Psoas muscle (tissue), 8 donors: ENCODE data around the gene LAIR1. TPM values are rescaled to one million over a fixed set of nuclear protein-coding genes. Genes with fewer than 3 reads are reported as not detected.
"Not testable (repeated sequence)": the region's sequence is repeated elsewhere in the genome, so short reads cannot be mapped to it uniquely, and the experiment has no call there.

Source experiments
- ATAC-seq, 4 donors: fragments of 200-7000 bp; cut with Tn5 transposase; one replicate each; pipeline ENCODE4 v1.9.1; 2020; ENCODE audit warnings: moderate library complexity in 3 of 4, mild to moderate bottlenecking in 2 of 4
- DNase-seq, 2 donors: peaks; one replicate each; pipeline ENCODE4 v3.0.0-alpha.2; 2020
- H3K27ac ChIP-seq: fragments of 200-600 bp; one replicate; pipeline ENCODE4 v1.8.0; 2022
- H3K27me3 ChIP-seq, 3 donors: fragments of 200-600 bp in 1 of 3; one replicate each; pipeline versions ENCODE4 v1.6.1 to v1.8.0; 2013 to 2022; ENCODE audit warnings: low read length in 2 of 3, mild to moderate bottlenecking in 2 of 3, moderate library complexity in 1 of 3; ENCODE audit not compliant: insufficient read depth in 3 of 3
- H3K36me3 ChIP-seq, 2 donors: fragments of 200-600 bp in 1 of 2; one replicate each; pipeline versions ENCODE4 v1.6.1 to v1.8.0; 2013 to 2022; ENCODE audit warnings: low read depth in 1 of 2, mild to moderate bottlenecking in 1 of 2, moderate library complexity in 1 of 2; ENCODE audit not compliant: insufficient read depth in 1 of 2
- H3K4me1 ChIP-seq: fragments of 200-600 bp; one replicate; pipeline ENCODE4 v1.8.0; 2022
- H3K4me3 ChIP-seq: fragments of 200-600 bp; one replicate; pipeline ENCODE4 v1.8.0; 2022; ENCODE audit warnings: mild to moderate bottlenecking
- H3K9me3 ChIP-seq: fragments of 200-600 bp; one replicate; pipeline ENCODE4 v1.8.0; 2022
- CTCF ChIP-seq: fragments of 200-600 bp; IDR thresholded peaks from one replicate; pipeline ENCODE4 v1.8.0; 2022; ENCODE audit warnings: antibody characterized with exemption
- WGBS, 3 donors: extraction: QIAGEN DNeasy Blood & Tissue Kit; methylation state at CpG; one replicate each; pipeline versions ENCODE4 v1.1.6 to v1.1.7; 2013; 5-methylcytosine and 5-hydroxymethylcytosine counted together
- intact Hi-C, 2 donors: fragments of 100-400 bp; cut with DNase I; formaldehyde crosslinking; loops; one replicate each; pipeline versions ENCODE4 v1.11.0 to v1.14.2; 2022
- polyA plus RNA-seq, 3 donors: library from polyadenylated mRNA; stranded (reverse); fragments of 200-250 nt; gene quantifications; one replicate each; pipeline ENCODE4 v1.2.3, GENCODE V29; 2013
- total RNA-seq, 4 donors: library from RNA; stranded (reverse); fragmentation: NEBNext Ultra II Directional in 2 of 4; extraction: Animal tissue kit (Norgen Biotek cat#: 25700) in 2 of 4; gene quantifications; one replicate each; pipeline versions ENCODE4 v1.2.1 to v1.2.4, GENCODE V29; 2021 to 2023
- donor health status: healthy with polysubstance abuse.
- donor health status: DM: no; HTN: no; CAD: no; lungs with moderate emphysema.
- donor health status: Bipolar disorder and iron deficiency.
- donor health status: healthy.
- donor health status: DM: yes; HTN: yes; CAD: no.
- donor health status: DM: no; HTN: no; CAD: no.
- donor health status: DM: no; HTN: no; CAD: no.
- donor health status: DM: yes; HTN: yes; CAD: no.

Gene LAIR1
- total and polyA plus RNA-seq, 7 donors, result 0.93 to 6.2 (median 3.4) TPM

- H3K4me3 ChIP-seq, result no peak overlapping the region
- no peak for ATAC-seq
- no peaks in the 10 kb centered on the region for H3K4me1 ChIP-seq
- H3K27me3 ChIP-seq, result peaks cover 0 to 2% (median 0%) of the 10 kb centered on the region in 3 donors
- H3K36me3 ChIP-seq, result no peaks in the 10 kb centered on the region
- no peak for DNase-seq
- TF ChIP-seq CTCF, result peak; percentile 58
- H3K9me3 ChIP-seq, result no peaks in the 10 kb centered on the region
- WGBS, 3 donors, result 5 to 8% (median 8%) methylated on average over 4 of the region's 4 CpGs
- no peak overlapping the region for H3K27ac ChIP-seq
- intact Hi-C loops, result loop anchor here in 1 of 2 donors (5.0 kb wide), 1 partner anchor 62 kb away; no protein-coding TSS in a partner anchor
These were observed 39.5 kb downstream of the LAIR1 start for GRCh38 chr19:54325194-54325621.

DNA sequence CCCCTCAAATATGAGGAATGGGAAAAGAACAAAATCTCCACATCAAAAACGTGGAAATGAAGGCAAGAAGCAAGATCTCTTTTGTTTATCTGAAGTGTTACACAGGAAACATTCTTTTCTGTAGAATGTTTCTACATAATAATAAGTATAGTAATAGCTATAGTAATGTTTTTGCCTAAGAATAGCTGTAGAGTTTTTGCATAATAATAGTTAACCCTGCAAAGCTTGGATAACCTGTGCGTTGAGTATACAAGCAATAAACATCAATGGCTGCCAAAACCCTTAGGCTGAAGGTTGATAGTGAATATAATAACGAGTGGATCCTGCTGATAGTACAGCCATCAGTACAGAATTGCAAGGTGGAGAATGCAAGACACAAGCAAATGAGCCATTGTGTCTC, 40.7 kb downstream of the LAIR1 start:
- no peak for TF ChIP-seq CTCF
- no peak overlapping the region for H3K27ac ChIP-seq
- no peaks in the 10 kb centered on the region for H3K9me3 ChIP-seq
- intact Hi-C loops, result no loop called here
- DNase-seq, result no peak
- H3K4me1 ChIP-seq, result no peaks in the 10 kb centered on the region
- WGBS, 3 donors, result 8 to 18% (median 12%) methylated on average over 3 of the region's 3 CpGs
- peaks cover 0 to 6% (median 0%) of the 10 kb centered on the region in 3 donors for H3K27me3 ChIP-seq
- no peaks in the 10 kb centered on the region for H3K36me3 ChIP-seq
- no peak overlapping the region for H3K4me3 ChIP-seq
- no peak for ATAC-seq

- intact Hi-C loops, result not testable (repeated sequence)
These were observed 41.8 kb downstream of the LAIR1 start for GRCh38 chr19:54322934-54323333.

GRCh38 chr19:54322295-54322694, 42.4 kb downstream of the LAIR1 start:
- H3K36me3 ChIP-seq, H3K9me3 ChIP-seq, H3K4me1 ChIP-seq, intact Hi-C loops, H3K27ac ChIP-seq, ATAC-seq, DNase-seq, H3K4me3 ChIP-seq: not testable (repeated sequence)
- H3K27me3 ChIP-seq, result peaks cover 0 to 15% (median 0%) of the 10 kb centered on the region in 3 donors
- 89 to 92% (median 91%) methylated on average over 10 of the region's 13 CpGs for WGBS, 3 donors

More at GRCh38 chr19:54322934-54323333, 41.8 kb downstream of the LAIR1 start:
- not testable (repeated sequence) for DNase-seq, H3K4me3 ChIP-seq, H3K4me1 ChIP-seq, H3K9me3 ChIP-seq, H3K27ac ChIP-seq, H3K36me3 ChIP-seq, ATAC-seq
- 10% methylated on average over 8 of the region's 13 CpGs; no CpG with 5 or more reads in 2 of the 3 donors for WGBS, 3 donors
- peaks cover 0 to 11% (median 0%) of the 10 kb centered on the region in 3 donors for H3K27me3 ChIP-seq

GRCh38 chr19:54319892-54320670, 44.6 kb downstream of the LAIR1 start:
- no peak for TF ChIP-seq CTCF
- Histone ChIP-seq H3K36me3 (no peaks in the 10 kb centered on the region), H3K27me3 (peaks cover 0 to 19% (median 0%) of the 10 kb centered on the region in 3 donors), H3K9me3 (no peaks in the 10 kb centered on the region), H3K4me1 (no peaks in the 10 kb centered on the region), H3K27ac (no peak overlapping the region), H3K4me3 (no peak overlapping the region)
- intact Hi-C loops, result no loop called here
- 79 to 81% (median 80%) methylated on average over 14 of the region's 14 CpGs for WGBS, 3 donors
- DNase-seq (no peak), ATAC-seq (no peak)
